DND-41 (cell line): ENCODE data around the gene SERINC2.

Experiments
- ATAC-seq: fragments of 200-7000 bp; cut with Tn5 transposase; 3 replicates; pipeline ENCODE4 v1.9.1; 2021; ENCODE audit warnings: low read depth; ENCODE audit not compliant: insufficient read depth
- DNase-seq: peaks from one replicate; pipeline ENCODE4 v3.0.0-alpha.2; 2020
- H2AFZ ChIP-seq: 2 replicates; pipeline ENCODE4 v1.6.0; 2012; ENCODE audit warnings: low read depth, low read length
- H3K27ac ChIP-seq: 2 replicates; pipeline ENCODE4 v1.5.1; 2012; ENCODE audit warnings: low read length, inconsistent platforms
- H3K27me3 ChIP-seq: fragments of 200-600 bp; sonication (generic); 2 replicates; pipeline ENCODE4 v1.6.0; 2012; ENCODE audit warnings: low read length, mild to moderate bottlenecking, inconsistent platforms; ENCODE audit not compliant: insufficient read depth, poor library complexity
- H3K36me3 ChIP-seq: 2 replicates; pipeline ENCODE4 v1.5.1; 2012; ENCODE audit warnings: low read length, inconsistent platforms; ENCODE audit not compliant: insufficient read depth
- H3K4me1 ChIP-seq: 2 replicates; pipeline ENCODE4 v1.5.1; 2012; ENCODE audit warnings: mild to moderate bottlenecking, low read length; ENCODE audit not compliant: insufficient read depth
- H3K4me2 ChIP-seq: 2 replicates; pipeline ENCODE4 v1.6.0; 2012; ENCODE audit warnings: mild to moderate bottlenecking, moderate library complexity, low read length, inconsistent platforms; ENCODE audit not compliant: insufficient read depth
- H3K4me3 ChIP-seq, 2 experiments: fragments of 200-600 bp in 1 of 2; shearing (Covaris generic) in 1 of 2; 2 replicates each; pipeline ENCODE4 v1.5.1; 2012 to 2016; ENCODE audit warnings: inconsistent platforms in 2 of 2, low read length in 2 of 2, mild to moderate bottlenecking in 2 of 2, low read depth in 1 of 2, moderate library complexity in 1 of 2
- H3K79me2 ChIP-seq: 2 replicates; pipeline ENCODE4 v1.6.0; 2012; ENCODE audit warnings: low read length, inconsistent platforms; ENCODE audit not compliant: insufficient read depth
- H3K9ac ChIP-seq: 2 replicates; pipeline ENCODE4 v1.6.0; 2012; ENCODE audit warnings: low read depth, mild to moderate bottlenecking, inconsistent platforms, low read length, moderate library complexity
- H3K9me3 ChIP-seq: 2 replicates; pipeline ENCODE4 v1.5.1; 2012; ENCODE audit warnings: low read length, moderate library complexity, mild to moderate bottlenecking, inconsistent platforms; ENCODE audit not compliant: insufficient read depth, severe bottlenecking
- H4K20me1 ChIP-seq: 2 replicates; pipeline ENCODE4 v1.6.0; 2012; ENCODE audit warnings: low read length; ENCODE audit not compliant: insufficient read depth
- CTCF ChIP-seq: IDR thresholded peaks from 2 replicates; pipeline ENCODE4 v1.5.1; 2012; ENCODE audit warnings: borderline replicate concordance, low read length, moderate library complexity, mild to moderate bottlenecking; ENCODE audit not compliant: poor library complexity, severe bottlenecking; ENCODE audit errors: extremely low read depth
- EZH2 ChIP-seq: IDR thresholded peaks from 3 replicates; pipeline ENCODE4 v1.6.1; 2012; ENCODE audit warnings: borderline replicate concordance, low read depth, mild to moderate bottlenecking, moderate library complexity, low read length, inconsistent platforms; ENCODE audit not compliant: severe bottlenecking

Gene SERINC2

GRCh38 chr1:31482482-31483011 lies 69.5 kb downstream of the SERINC2 start:
- no peaks in the 10 kb centered on the region for H3K79me2 ChIP-seq
- H3K9me3 ChIP-seq, result peaks cover 5% of the 10 kb centered on the region
- no peak overlapping the region for H3K9ac ChIP-seq
- peaks cover 58% of the 10 kb centered on the region for H3K4me1 ChIP-seq
- H3K27me3 ChIP-seq, result no peaks in the 10 kb centered on the region
- TF ChIP-seq EZH2, result no peak
- no peak for TF ChIP-seq CTCF
- H2AFZ ChIP-seq, result peak overlapping the region; percentile 6; the same call in 1 of the 2 replicates
- no peaks in the 10 kb centered on the region for H4K20me1 ChIP-seq
- H3K4me2 ChIP-seq, result no peak overlapping the region
- no peak for DNase-seq
- H3K4me3 ChIP-seq, result no peak overlapping the region
- H3K27ac ChIP-seq, result peak overlapping the region; percentile 59; the same call in 1 of the 2 replicates
- H3K36me3 ChIP-seq, result no peaks in the 10 kb centered on the region
- ATAC-seq, result no peak

- H3K4me2 ChIP-seq, result no peak overlapping the region
- H3K9ac ChIP-seq, result peak overlapping the region; percentile 11; the same call in 1 of the 2 replicates
- peak overlapping the region; percentile 59 for H3K27ac ChIP-seq
- no peaks in the 10 kb centered on the region for H3K36me3 ChIP-seq
- H3K9me3 ChIP-seq, result peaks cover 5% of the 10 kb centered on the region
- DNase-seq, result no peak
- peaks cover 57% of the 10 kb centered on the region for H3K4me1 ChIP-seq
- no peak overlapping the region for H3K4me3 ChIP-seq
- no peaks in the 10 kb centered on the region for H3K27me3 ChIP-seq
- no peaks in the 10 kb centered on the region for H4K20me1 ChIP-seq
- TF ChIP-seq CTCF (no peak), EZH2 (no peak)
- H3K79me2 ChIP-seq, result no peaks in the 10 kb centered on the region
- H2AFZ ChIP-seq, result peak overlapping the region; percentile 42
- ATAC-seq, result no peak
These were observed 70.3 kb downstream of the SERINC2 start for GRCh38 chr1:31483012-31483946.
